A673 (cell line): ENCODE data around the gene DYNLT5. TPM values are rescaled to one million over a fixed set of nuclear protein-coding genes. Genes with fewer than 3 reads are reported as not detected.

ENCODE experiments used
- BruUV-seq: library from RNA; stranded (reverse); fragments of 400-500 nt; replicated peaks from 2 replicates; lab custom pipeline; 2021; lab: Mats Ljungman, UMichigan
- CTCF ChIA-PET: fragments of 300-600 bp; sonication (Branson Sonifier 250); formaldehyde crosslinking; loops from one replicate; lab custom pipeline; 2022; ENCODE audit warnings: antibody characterized with exemption; lab: Charles Lee
- POLR2A ChIA-PET: fragments of 300-600 bp; sonication (Branson Sonifier 250); formaldehyde crosslinking; loops from one replicate; lab custom pipeline; 2022; ENCODE audit warnings: antibody characterized with exemption; ENCODE audit not compliant: low non-redundant PET; lab: Charles Lee
- DNase-seq: peaks from one replicate; pipeline ENCODE4 v3.0.0-alpha.2; 2015; ENCODE audit warnings: low spot score
- H3K27ac ChIP-seq: fragments of 200-600 bp; sonication (generic); 2 replicates; pipeline ENCODE4 v1.5.1; 2016; ENCODE audit warnings: mixed run types, low read depth, mild to moderate bottlenecking, mixed read lengths, antibody characterized with exemption, low read length; ENCODE audit not compliant: poor library complexity, severe bottlenecking
- H3K27me3 ChIP-seq: fragments of 200-600 bp; sonication (generic); replicated peaks from 2 replicates; pipeline ENCODE4 v1.6.1; 2017; ENCODE audit warnings: mixed run types, low read depth, mild to moderate bottlenecking, mixed read lengths, antibody characterized with exemption, low read length; ENCODE audit not compliant: insufficient read depth, poor library complexity
- H3K36me3 ChIP-seq: fragments of 200-600 bp; sonication (generic); 2 replicates; pipeline ENCODE4 v1.6.1; 2016; ENCODE audit warnings: mixed run types, mild to moderate bottlenecking, mixed read lengths, antibody characterized with exemption, low read length; ENCODE audit not compliant: insufficient read depth, poor library complexity, severe bottlenecking
- H3K4me1 ChIP-seq: fragments of 200-600 bp; sonication (generic); 2 replicates; pipeline ENCODE4 v1.6.1; 2017; ENCODE audit warnings: mixed run types, mild to moderate bottlenecking, mixed read lengths, antibody characterized with exemption, low read length; ENCODE audit not compliant: insufficient read depth, poor library complexity, severe bottlenecking
- H3K4me3 ChIP-seq: fragments of 200-600 bp; sonication (generic); 2 replicates; pipeline ENCODE4 v1.5.1; 2016; ENCODE audit warnings: low read depth, mixed run types, mild to moderate bottlenecking, mixed read lengths, low read length; ENCODE audit not compliant: poor library complexity, severe bottlenecking
- H3K9me3 ChIP-seq: fragments of 200-600 bp; sonication (generic); 2 replicates; pipeline ENCODE4 v1.6.1; 2016; ENCODE audit warnings: mixed run types, low read depth, mild to moderate bottlenecking, mixed read lengths, antibody characterized with exemption, low read length; ENCODE audit not compliant: poor library complexity, severe bottlenecking
- CTCF ChIP-seq: fragments of 300-800, 200-600 bp; sonication (generic); conservative IDR thresholded peaks from 2 replicates; pipeline ENCODE4 v1.5.1; 2017; ENCODE audit warnings: low read depth, mild to moderate bottlenecking, antibody characterized with exemption, low read length, moderate library complexity, mixed read lengths
- EZH2 ChIP-seq: fragments of 200-600 bp; sonication (generic); IDR thresholded peaks from 2 replicates; pipeline ENCODE4 v1.6.1; 2017; ENCODE audit warnings: borderline replicate concordance, low read depth, mild to moderate bottlenecking, mixed read lengths, antibody characterized with exemption, low read length; ENCODE audit not compliant: poor library complexity, severe bottlenecking
- intact Hi-C: fragments of 100-400 bp; cut with micrococcal nuclease; formaldehyde crosslinking; loops from one replicate; pipeline ENCODE4 v1.10.0; 2022; ENCODE audit not compliant: unreplicated experiment
- total RNA-seq: library from RNA; stranded (reverse); gene quantifications from 2 replicates; pipeline ENCODE4 v1.2.3, GENCODE V29; 2021

DYNLT5 gene
- total RNA-seq, 1 experiment from 2014 or later = not detected

GRCh38 chr1:66767626-66768025 is 15.4 kb downstream of the DYNLT5 start:
- BruUV-seq = no TSS peak
- no peak for DNase-seq
- H3K27me3 ChIP-seq = no peaks in the 10 kb centered on the region
- no peaks in the 10 kb centered on the region for H3K4me1 ChIP-seq
- H3K9me3 ChIP-seq = no peaks in the 10 kb centered on the region
- no peak overlapping the region for H3K27ac ChIP-seq
- CTCF ChIA-PET = no interaction called here
- no peak overlapping the region for H3K4me3 ChIP-seq
- no peaks in the 10 kb centered on the region for H3K36me3 ChIP-seq
- no peak for TF ChIP-seq CTCF
- TF ChIP-seq EZH2 = no peak
- POLR2A ChIA-PET = no interaction called here
- intact Hi-C loops = loop anchor here (2.0 to 10.0 kb wide), 4 partner anchors 227 to 735 kb away; no protein-coding TSS in a partner anchor

- Histone ChIP-seq H3K9me3 (no peaks in the 10 kb centered on the region), H3K4me3 (no peak overlapping the region), H3K36me3 (no peaks in the 10 kb centered on the region), H3K27me3 (no peaks in the 10 kb centered on the region), H3K4me1 (no peaks in the 10 kb centered on the region), H3K27ac (no peak overlapping the region)
- no peak for DNase-seq
- CTCF ChIA-PET = interaction anchor here (0.7 kb wide), 1 partner anchor 357 kb away, joined by 3 read pairs; no protein-coding TSS in a partner anchor
- POLR2A ChIA-PET = no interaction called here
- BruUV-seq = no TSS peak
- intact Hi-C loops = loop anchor here (5.0 to 10.0 kb wide), 3 partner anchors 226 to 733 kb away; no protein-coding TSS in a partner anchor
- no peak for TF ChIP-seq EZH2
These were observed 16.7 kb downstream of the DYNLT5 start for GRCh38 chr1:66768965-66769364.

DNA sequence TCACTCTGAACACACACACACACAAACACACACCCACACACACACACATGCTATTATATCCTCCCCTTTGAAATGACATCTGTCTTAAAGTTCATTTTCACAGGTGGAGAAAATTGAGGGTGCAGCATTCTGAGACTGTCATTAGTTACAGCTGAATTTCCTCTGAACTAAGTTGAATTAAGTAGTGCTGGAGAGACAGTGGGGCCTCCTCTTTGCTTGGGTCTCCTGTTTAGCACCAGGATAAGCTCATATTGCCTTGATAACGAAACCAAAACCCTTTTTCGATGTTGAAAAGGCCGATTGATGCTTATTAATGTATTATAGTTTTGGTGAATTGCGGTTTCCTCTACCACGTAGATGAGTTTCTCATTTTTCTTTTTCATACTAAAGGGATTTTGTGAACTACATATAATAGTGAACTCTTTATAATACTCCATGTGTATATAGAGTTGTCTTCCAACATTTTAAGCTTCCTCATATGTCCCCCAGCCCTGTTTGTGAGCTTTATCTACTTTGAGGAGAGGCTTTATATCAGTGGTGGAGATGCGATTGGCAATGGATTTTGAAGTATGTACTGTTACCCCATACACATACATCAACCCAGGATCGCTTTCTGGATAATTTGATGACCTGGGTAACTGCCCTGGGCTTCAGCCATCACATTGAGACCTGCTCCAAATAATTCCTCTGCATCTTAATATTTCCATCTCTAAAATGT is 17.4 kb downstream of the DYNLT5 start:
- H3K27me3 ChIP-seq = no peaks in the 10 kb centered on the region
- H3K9me3 ChIP-seq = no peaks in the 10 kb centered on the region
- H3K27ac ChIP-seq = no peak overlapping the region
- POLR2A ChIA-PET = no interaction called here
- DNase-seq = no peak
- no peaks in the 10 kb centered on the region for H3K4me1 ChIP-seq
- no peaks in the 10 kb centered on the region for H3K36me3 ChIP-seq
- no peak for TF ChIP-seq CTCF
- no peak for TF ChIP-seq EZH2
- CTCF ChIA-PET = no interaction called here
- no TSS peak for BruUV-seq
- intact Hi-C loops = loop anchor here (5.0 to 10.0 kb wide), 3 partner anchors 225 to 733 kb away; no protein-coding TSS in a partner anchor
- no peak overlapping the region for H3K4me3 ChIP-seq
